Measurements from ENCODE around the gene ADAR. TPM values are rescaled to one million over a fixed set of nuclear protein-coding genes. Genes with fewer than 3 reads are reported as not detected.

Gene ADAR
- total RNA-seq, 1 donor from 2014 or later, result 48.1 TPM

GRCh38 chr1:154547105-154547732 lies 60.8 kb downstream of the ADAR start:
- intact Hi-C loops (cut with DNase I), result loop anchor here (5.0 kb wide), 1 partner anchor 65 kb away; no protein-coding TSS in a partner anchor
- no peak for ATAC-seq (ENCODE audit: poor library complexity)
- DNase-seq, result no peak

GRCh38 chr1:154546264-154547063 lies 61.5 kb downstream of the ADAR start:
- peak; percentile 67 for DNase-seq
- intact Hi-C loops (cut with DNase I), result loop anchor here (5.0 kb wide), 1 partner anchor 64 kb away; no protein-coding TSS in a partner anchor
- peak; percentile 71 for ATAC-seq (ENCODE audit: poor library complexity)

GRCh38 chr1:154541231-154541630 lies 66.8 kb downstream of the ADAR start:
- DNase-seq (no peak), ATAC-seq (ENCODE audit: poor library complexity) (no peak)
- intact Hi-C loops (cut with DNase I), result no loop called here

- DNase-seq, result no peak
- intact Hi-C loops (cut with DNase I), result no loop called here
- ATAC-seq (ENCODE audit: poor library complexity), result no peak
Observed at GRCh38 chr1:154539486-154540483, 68.2 kb downstream of the ADAR start.

GRCh38 chr1:154536570-154536969 lies 71.4 kb downstream of the ADAR start:
- intact Hi-C loops (cut with DNase I), result no loop called here
- no peak for DNase-seq
- ATAC-seq (ENCODE audit: poor library complexity), result no peak

- intact Hi-C loops (cut with DNase I), result no loop called here
- DNase-seq (no peak), ATAC-seq (ENCODE audit: poor library complexity) (peak; percentile 38)
Observed at GRCh38 chr1:154533952-154534844, 73.8 kb downstream of the ADAR start.

Other genes with a start within 250 kb of the ADAR start
- gene IL6R, start 202.8 kb downstream of the ADAR start, total RNA-seq, result 10.3 TPM
- gene TDRD10, start 106.0 kb downstream of the ADAR start, total RNA-seq, result 2.5 TPM
- 11.0 TPM for gene SHE, start 105.8 kb downstream of the ADAR start, total RNA-seq
- 46.6 TPM for gene UBE2Q1, start 49.5 kb downstream of the ADAR start, total RNA-seq
- not detected for gene CHRNB2, start 40.4 kb downstream of the ADAR start, total RNA-seq

Data from Right ventricle myocardium superior (tissue), 1 donor.